GM18498 (cell line): ENCODE results near the gene FGFR1OP2.
"Not testable (repeated sequence)": the region's sequence is repeated elsewhere in the genome, so short reads cannot be mapped to it uniquely, and the experiment has no call there.

Experiments
- ATAC-seq: cut with Tn5 transposase; IDR thresholded peaks from one replicate; pipeline ENCODE4 v1.9.1; 2021; ENCODE audit warnings: mild to moderate bottlenecking, moderate library complexity; ENCODE audit not compliant: unreplicated experiment

Gene FGFR1OP2

GRCh38 chr12:26937863-26938700, at the start of gene FGFR1OP2, which contains the start of gene INTS13:
TSS of gene FGFR1OP2 (plus strand) at chr12:26938470. CDS start at chr12:26954159, 15,689 bp downstream.
TSS of gene INTS13 (minus strand) at chr12:26937981. CDS start at chr12:26936803, 1,178 bp downstream.
- ATAC-seq, result peak; percentile 84

- no peak for ATAC-seq
Measured at GRCh38 chr12:26890784-26891183, 47.5 kb upstream of the FGFR1OP2 start.

GRCh38 chr12:26891704-26892103, 46.6 kb upstream of the FGFR1OP2 start:
- no peak for ATAC-seq

DNA sequence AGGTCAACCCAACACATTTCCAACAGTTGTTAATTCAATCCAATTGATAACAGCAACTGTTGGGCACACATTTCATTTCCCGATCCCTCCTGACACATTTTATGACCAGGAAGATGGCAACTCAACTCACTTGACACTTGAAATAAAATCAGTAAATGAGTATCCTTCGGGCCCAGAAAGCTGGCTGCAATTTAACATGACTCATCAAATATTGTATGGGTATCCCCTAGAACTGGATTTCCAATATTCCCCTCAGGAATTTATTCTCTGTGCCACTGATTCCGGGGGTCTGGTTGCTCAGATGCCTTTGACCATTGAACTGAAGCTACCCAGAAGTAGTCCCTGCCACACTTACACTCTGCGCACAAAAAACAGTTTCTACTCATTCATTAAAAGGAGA, 42.6 kb upstream of the FGFR1OP2 start:
- no peak for ATAC-seq

GRCh38 chr12:26896913-26897312, 41.4 kb upstream of the FGFR1OP2 start:
- ATAC-seq, result no peak

GRCh38 chr12:26903396-26903795, 34.9 kb upstream of the FGFR1OP2 start:
- not testable (repeated sequence) for ATAC-seq

GRCh38 chr12:26906024-26906423, 32.2 kb upstream of the FGFR1OP2 start:
- no peak for ATAC-seq

DNA sequence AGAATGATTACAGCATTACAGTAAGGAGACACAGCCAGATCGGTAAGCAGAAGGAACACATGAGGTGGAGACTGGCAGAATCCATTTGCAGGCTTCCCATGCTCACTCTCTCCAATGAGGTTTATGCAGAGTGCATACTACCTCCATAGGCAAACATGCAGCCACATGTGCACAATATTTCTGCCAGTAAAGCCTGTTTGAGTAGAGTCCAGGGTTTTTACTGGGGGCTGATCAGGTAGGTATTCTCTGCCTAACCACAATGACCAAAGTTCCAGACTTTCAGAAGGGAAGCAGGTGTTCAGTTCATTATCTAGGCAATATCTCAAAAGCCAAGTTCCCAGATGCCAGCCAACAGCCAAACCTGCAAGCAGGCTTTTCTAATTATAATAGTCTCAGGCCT, 31.6 kb upstream of the FGFR1OP2 start:
- ATAC-seq, result no peak

- ATAC-seq, result no peak
Measured at GRCh38 chr12:26918321-26919215, 19.7 kb upstream of the FGFR1OP2 start.

DNA sequence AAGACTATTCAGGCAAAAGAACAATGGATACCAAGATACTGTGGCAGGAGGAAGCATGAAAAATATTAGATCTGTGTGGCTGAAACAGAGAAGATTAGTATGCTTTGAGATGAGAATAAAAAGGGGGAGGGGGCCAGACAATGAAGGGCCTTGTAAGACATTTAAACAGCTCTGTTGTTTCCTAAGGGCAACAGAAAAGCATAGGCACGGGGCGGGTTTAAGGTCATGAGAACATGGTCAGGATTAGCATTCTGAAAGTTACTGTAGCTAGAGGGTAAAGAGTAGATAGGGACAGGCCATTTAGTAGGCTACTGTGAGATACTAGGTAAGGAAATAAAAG, 19.1 kb upstream of the FGFR1OP2 start:
- no peak for ATAC-seq

DNA sequence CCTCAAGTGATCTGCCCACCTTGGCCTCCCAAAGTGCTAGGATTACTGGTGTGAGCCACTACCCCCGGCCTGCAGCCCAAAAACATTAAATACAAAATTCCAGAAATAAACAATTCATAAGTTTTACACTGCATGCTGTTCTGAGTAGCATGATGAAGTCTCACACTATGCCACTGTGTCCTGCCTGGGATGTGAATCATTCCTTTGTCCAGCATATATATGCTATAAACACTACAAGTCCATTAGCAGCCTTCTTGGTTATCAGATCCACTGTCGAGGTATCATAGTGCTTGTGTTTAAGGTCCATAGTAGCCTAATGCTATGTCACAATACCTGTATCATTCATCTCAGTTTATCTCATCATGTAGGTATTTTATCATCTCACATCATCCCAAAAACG, 16.4 kb upstream of the FGFR1OP2 start:
- ATAC-seq, result no peak

- no peak for ATAC-seq
Measured at GRCh38 chr12:26928661-26929060, 9.6 kb upstream of the FGFR1OP2 start.

GRCh38 chr12:26929590-26929989, 8.7 kb upstream of the FGFR1OP2 start:
- no peak for ATAC-seq

DNA sequence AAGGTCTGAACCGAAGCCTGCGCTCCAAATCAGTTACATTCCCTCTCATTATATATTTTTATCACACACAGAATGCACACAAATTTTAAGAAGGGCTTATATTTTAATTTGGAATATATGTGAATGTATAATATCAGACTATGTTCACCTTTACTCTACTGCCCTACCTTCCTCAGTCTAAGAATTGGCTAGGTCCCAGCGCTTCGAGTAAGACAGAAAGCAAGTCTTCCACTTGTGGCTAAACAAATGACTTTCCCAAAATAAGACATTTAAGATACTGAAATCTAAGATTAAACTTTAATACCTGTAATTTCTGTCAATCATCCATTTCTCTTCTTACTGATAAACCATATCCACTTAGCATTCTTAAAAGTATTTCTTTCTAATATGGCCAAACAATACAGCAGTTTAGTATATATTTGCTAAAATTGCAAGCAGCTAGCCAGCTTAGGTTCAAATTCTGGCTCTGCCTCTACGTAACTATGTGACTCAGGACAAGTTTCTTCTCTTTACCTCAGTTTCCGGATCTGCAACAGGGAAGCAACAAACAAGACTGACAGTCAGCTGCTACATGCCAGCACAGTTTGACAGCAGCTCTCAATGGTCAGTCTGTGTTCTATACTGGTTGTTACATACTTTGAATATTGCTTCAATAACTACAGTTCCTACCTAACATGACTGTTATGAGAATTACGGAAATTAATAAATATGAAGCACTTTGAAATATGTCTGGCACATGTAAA, 2.5 kb upstream of the FGFR1OP2 start:
- ATAC-seq, result no peak

DNA sequence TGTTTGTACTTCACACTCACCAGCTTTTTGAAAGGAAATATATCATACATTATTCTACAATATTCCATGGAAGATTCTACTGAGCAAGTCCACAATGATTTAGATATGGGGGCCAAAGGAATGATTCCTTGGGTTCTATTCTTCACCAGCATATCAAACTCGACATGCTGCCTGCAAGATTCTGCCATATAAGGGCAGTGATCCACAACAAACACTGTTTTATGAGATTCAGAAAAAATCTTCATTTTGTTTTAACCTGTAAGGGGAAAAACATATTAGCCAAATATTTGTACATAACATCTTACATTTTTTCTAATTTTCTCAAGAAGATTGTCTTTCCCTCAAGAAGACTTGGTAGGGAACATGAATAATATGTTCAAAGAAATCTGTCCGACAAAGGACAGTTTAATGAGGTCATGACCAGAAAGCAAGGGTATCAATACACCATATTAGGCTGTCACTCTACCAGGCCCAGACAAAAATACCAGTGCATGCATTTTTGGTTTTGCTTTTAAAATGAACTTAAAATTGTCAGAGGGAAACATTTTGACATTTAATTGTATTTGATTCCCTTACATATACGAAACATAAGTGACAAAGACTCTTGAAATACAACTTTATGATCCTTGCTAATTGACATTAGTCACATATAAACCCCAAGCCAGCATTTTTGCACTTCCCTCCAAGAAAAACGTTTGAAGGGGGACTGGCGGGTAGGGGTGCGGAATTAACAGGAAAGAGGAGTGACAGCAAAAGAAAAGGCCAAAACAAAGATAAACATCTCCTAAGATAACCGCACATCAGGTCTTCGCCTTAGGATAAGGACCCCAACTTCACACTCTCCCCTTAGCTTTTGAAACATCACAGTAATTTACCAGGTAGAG, 1.5 kb upstream of the FGFR1OP2 start:
- ATAC-seq, result no peak

- ATAC-seq, result no peak
Measured at GRCh38 chr12:26937443-26937862, 817 bp upstream of the FGFR1OP2 start.

- peak; percentile 1 for ATAC-seq
Measured at GRCh38 chr12:26938701-26939062, 412 bp downstream of the FGFR1OP2 start.

DNA sequence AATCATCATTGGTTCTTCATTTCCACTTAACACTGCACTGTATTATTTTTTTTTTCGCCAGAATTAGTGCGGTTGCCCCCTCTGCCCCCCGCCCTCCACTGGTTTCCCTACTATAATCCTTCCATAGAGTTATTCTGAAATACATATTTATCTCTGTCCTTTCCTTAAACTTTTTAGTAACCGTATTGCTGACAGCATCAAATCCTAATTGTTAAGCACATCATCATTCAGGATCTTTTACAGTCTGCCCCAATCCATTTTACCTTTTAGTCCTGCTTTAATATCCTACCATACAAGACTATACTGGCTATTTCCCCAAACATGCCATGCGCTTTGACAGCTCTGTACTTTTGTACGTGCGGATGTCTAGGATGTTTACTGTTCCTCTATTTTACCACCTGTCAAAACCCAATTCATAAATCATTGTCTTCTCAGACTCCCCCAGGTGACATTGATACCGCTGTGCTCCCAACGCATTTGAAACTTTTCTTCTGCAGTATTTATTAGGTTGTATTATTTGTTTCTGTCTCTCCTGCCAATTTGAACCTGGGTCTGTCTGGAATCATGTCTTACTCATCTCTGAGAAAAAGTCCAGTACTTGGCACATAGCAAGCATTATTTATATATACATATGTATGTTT, 1.0 kb downstream of the FGFR1OP2 start:
- no peak for ATAC-seq

DNA sequence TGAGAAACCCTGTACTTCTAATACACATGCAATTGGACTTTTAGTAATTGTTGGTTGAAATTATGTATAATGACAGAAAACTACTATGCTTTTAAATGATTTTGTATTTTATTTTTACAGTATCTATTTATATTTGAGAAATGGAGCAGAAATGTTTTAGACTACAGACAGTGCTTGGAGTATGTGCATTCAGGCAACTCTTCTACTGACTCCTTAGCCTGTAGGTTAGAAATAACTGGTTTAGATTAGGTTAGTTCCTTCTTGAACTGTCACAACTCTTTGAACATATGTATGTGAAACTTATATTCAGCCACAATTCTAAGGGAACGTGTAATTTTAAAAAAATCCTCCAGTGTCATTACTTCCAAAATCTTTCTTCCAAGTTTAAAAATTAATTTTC, 1.7 kb downstream of the FGFR1OP2 start:
- no peak for ATAC-seq
